Uterus (tissue), 2 donors: ENCODE measurements around the gene CCDC107.

Experiments
- CTCF ChIP-seq, 4 experiments: fragments of 200-600 bp in 2 of 4; fragments of 450-650 bp in 2 of 4; sonication (generic) in 2 of 4; IDR thresholded peaks; one replicate each; pipeline ENCODE4 v1.5.1; 2016 to 2019; ENCODE audit warnings: antibody characterized with exemption in 4 of 4, mild to moderate bottlenecking in 2 of 4, moderate library complexity in 1 of 4
- POLR2A ChIP-seq, 2 donors: fragments of 450-650 bp; IDR thresholded peaks; one replicate each; pipeline ENCODE4 v1.6.1; 2016; ENCODE audit warnings: antibody characterized with exemption in 2 of 2, mild to moderate bottlenecking in 1 of 2, moderate library complexity in 1 of 2

GRCh38 chr9:35653611-35654010 is 4.5 kb upstream of the CCDC107 start:
- no peak for TF ChIP-seq CTCF (IDR thresholded peaks at IDR 0.05)
- TF ChIP-seq POLR2A (IDR thresholded peaks at IDR 0.05) = no peak
